ENCODE results near the gene CACNA1B. TPM values are rescaled to one million over a fixed set of nuclear protein-coding genes. Genes with fewer than 3 reads are reported as not detected.

The CACNA1B gene
- total RNA-seq, 1 experiment from 2014 or later = 0.03 TPM

DNA sequence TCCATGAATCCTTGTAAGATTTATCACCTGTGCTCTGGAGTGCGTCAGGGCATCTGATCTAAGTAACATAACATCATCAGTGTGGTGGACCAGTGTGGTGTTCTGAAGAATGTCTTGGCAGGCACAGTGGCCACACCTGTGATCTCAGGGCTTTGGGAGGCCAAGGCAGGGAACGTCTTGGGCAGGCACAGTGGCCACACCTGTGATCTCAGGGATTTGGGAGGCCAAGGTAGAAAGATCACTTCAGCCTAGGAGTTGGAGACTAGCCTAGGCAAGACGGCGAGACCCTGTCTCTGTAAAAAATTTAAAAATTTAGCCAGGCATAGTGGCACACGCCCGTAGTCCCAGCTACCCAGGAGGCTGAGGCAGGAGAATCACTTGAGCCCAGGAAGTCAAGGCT, 185.5 kb downstream of the CACNA1B start:
- H3K27me3 ChIP-seq (replicated peaks) = peaks cover 15% of the 10 kb centered on the region
- H3K27ac ChIP-seq = no peak overlapping the region
- no peak for DNase-seq (ENCODE audit: low read depth in 1 of 2, low spot score in 2 of 2)
- no peaks in the 10 kb centered on the region for H3K9me3 ChIP-seq (replicated peaks)
- no peaks in the 10 kb centered on the region for H3K4me1 ChIP-seq (replicated peaks)
- no peaks in the 10 kb centered on the region for H3K36me3 ChIP-seq
- no peak overlapping the region for H3K4me3 ChIP-seq

GRCh38 chr9:138063785-138064184, 186.2 kb downstream of the CACNA1B start:
- Histone ChIP-seq H3K9me3 (replicated peaks) (no peaks in the 10 kb centered on the region), H3K27ac (no peak overlapping the region), H3K4me3 (no peak overlapping the region), H3K36me3 (no peaks in the 10 kb centered on the region), H3K27me3 (replicated peaks) (peaks cover 15% of the 10 kb centered on the region), H3K4me1 (replicated peaks) (no peaks in the 10 kb centered on the region)
- DNase-seq (ENCODE audit: low read depth in 1 of 2, low spot score in 2 of 2) = no peak

DNA sequence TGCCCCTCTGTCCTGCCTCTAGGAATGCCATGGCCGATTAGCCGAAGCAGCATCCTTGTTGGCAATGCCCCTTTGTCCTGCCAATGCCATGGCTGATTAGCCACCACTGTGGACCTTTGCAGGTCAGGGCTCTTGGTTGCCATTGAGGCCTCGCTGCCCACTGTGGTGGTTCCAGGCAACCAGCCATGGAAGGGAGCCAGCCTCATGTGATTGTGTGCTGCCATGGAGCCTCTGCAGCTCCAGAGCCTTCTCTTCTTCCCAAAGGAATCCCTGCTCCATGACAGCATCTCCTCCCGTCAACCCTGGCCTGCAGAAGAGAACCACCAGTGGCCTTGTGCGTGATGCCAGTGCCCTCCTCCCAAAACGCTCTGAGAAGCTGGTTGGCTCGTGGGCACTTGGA, 187.0 kb downstream of the CACNA1B start:
- no peak overlapping the region for H3K4me3 ChIP-seq
- no peak overlapping the region for H3K27ac ChIP-seq
- H3K9me3 ChIP-seq (replicated peaks) = no peaks in the 10 kb centered on the region
- no peaks in the 10 kb centered on the region for H3K4me1 ChIP-seq (replicated peaks)
- H3K36me3 ChIP-seq = no peaks in the 10 kb centered on the region
- peaks cover 19% of the 10 kb centered on the region for H3K27me3 ChIP-seq (replicated peaks)
- no peak for DNase-seq (ENCODE audit: low read depth in 1 of 2, low spot score in 2 of 2)

DNA sequence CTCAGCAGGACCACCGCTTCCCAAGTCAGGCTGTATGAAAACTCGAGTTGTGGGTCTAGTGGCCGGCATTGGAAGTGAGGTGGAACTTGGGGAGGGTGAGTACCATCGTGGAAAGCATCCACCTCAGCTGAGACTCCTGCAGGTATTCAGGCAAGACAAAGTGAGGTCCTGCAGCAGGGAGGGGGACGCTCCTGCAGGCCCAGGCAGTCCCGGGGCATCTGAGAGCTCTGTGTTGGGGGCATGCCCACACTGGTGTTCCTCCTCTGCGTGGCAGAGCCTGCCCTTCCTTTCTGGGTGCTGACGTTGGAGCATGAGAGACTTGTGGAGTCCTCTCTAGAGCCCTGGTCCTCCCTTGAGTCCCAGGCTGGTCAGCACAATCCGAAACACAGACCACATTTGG, 187.7 kb downstream of the CACNA1B start:
- DNase-seq (ENCODE audit: low read depth in 1 of 2, low spot score in 2 of 2) = no peak
- Histone ChIP-seq H3K9me3 (replicated peaks) (no peaks in the 10 kb centered on the region), H3K36me3 (no peaks in the 10 kb centered on the region), H3K27ac (no peak overlapping the region), H3K4me3 (no peak overlapping the region), H3K4me1 (replicated peaks) (no peaks in the 10 kb centered on the region), H3K27me3 (replicated peaks) (peaks cover 19% of the 10 kb centered on the region)

GRCh38 chr9:138066049-138066448, 188.5 kb downstream of the CACNA1B start:
- Histone ChIP-seq H3K27ac (no peak overlapping the region), H3K4me1 (replicated peaks) (no peaks in the 10 kb centered on the region), H3K36me3 (no peaks in the 10 kb centered on the region), H3K9me3 (replicated peaks) (no peaks in the 10 kb centered on the region), H3K4me3 (no peak overlapping the region), H3K27me3 (replicated peaks) (peaks cover 19% of the 10 kb centered on the region)
- peak in 1 of 2 experiments; percentile 25 for DNase-seq (ENCODE audit: low read depth in 1 of 2, low spot score in 2 of 2)

GRCh38 chr9:138067613-138068367, 190.2 kb downstream of the CACNA1B start:
- Histone ChIP-seq H3K4me3 (no peak overlapping the region), H3K36me3 (no peaks in the 10 kb centered on the region), H3K4me1 (replicated peaks) (no peaks in the 10 kb centered on the region), H3K9me3 (replicated peaks) (no peaks in the 10 kb centered on the region), H3K27me3 (replicated peaks) (peaks cover 19% of the 10 kb centered on the region), H3K27ac (no peak overlapping the region)
- peak in 1 of 2 experiments; percentile 8 for DNase-seq (ENCODE audit: low read depth in 1 of 2, low spot score in 2 of 2)

DNA sequence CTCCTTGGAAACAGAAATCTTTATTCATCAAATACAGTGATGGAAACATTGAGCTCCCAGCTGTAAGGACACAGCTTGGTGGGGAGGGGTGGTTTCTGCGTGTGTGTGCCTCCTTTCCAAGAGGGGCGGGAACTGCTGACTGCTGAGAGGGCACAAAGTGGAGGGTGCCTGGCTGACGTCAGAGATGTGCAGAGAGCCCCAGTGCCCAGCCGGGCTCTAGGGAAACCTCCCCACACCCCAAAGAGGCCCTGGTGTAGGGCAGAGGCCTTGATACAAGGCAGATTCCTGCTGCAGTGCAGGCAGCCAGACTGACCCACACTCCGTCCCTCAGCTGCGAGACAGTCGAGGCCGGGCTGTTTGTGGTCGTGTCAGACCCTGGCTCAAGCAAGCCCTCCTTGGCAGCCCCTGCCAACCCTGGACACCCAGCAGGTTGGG, 191.0 kb downstream of the CACNA1B start:
- DNase-seq (ENCODE audit: low read depth in 1 of 2, low spot score in 2 of 2) = peak in 1 of 2 experiments; percentile 18
- Histone ChIP-seq H3K4me1 (replicated peaks) (no peaks in the 10 kb centered on the region), H3K27ac (no peak overlapping the region), H3K36me3 (no peaks in the 10 kb centered on the region), H3K4me3 (no peak overlapping the region), H3K9me3 (replicated peaks) (no peaks in the 10 kb centered on the region), H3K27me3 (replicated peaks) (peaks cover 19% of the 10 kb centered on the region)

- Histone ChIP-seq H3K4me3 (no peak overlapping the region), H3K27me3 (replicated peaks) (peaks cover 14% of the 10 kb centered on the region), H3K9me3 (replicated peaks) (no peaks in the 10 kb centered on the region), H3K4me1 (replicated peaks) (no peaks in the 10 kb centered on the region), H3K27ac (no peak overlapping the region), H3K36me3 (no peaks in the 10 kb centered on the region)
- DNase-seq (ENCODE audit: low read depth in 1 of 2, low spot score in 2 of 2) = peak in 1 of 2 experiments; percentile 22
These were observed 192.3 kb downstream of the CACNA1B start for GRCh38 chr9:138069731-138070456.

DNA sequence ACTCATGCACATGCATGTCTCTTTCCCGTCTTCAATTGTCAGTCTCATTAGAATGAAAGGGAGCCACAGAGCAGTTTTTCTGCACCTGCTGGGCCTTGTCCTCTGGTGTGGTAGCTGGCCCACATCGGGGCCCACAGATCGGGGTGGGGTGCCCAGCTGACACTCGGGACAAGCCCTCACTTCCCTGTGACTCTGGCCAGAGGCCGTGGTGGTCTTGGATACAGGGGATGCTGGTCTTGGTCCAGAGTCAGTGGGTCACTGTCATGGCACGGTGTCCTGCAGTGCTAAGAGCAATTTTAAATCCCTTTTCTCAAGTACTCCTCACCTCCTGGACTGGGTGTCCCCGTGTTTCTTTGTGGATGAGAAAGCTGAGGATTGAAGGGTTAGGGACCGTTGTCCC, 193.2 kb downstream of the CACNA1B start:
- Histone ChIP-seq H3K9me3 (replicated peaks) (no peaks in the 10 kb centered on the region), H3K27ac (no peak overlapping the region), H3K36me3 (no peaks in the 10 kb centered on the region), H3K4me3 (no peak overlapping the region), H3K27me3 (replicated peaks) (peaks cover 14% of the 10 kb centered on the region), H3K4me1 (replicated peaks) (no peaks in the 10 kb centered on the region)
- peak in 1 of 2 experiments; percentile 21 for DNase-seq (ENCODE audit: low read depth in 1 of 2, low spot score in 2 of 2)

GRCh38 chr9:138071292-138071691, 193.7 kb downstream of the CACNA1B start:
- no peak overlapping the region for H3K27ac ChIP-seq
- peaks cover 14% of the 10 kb centered on the region for H3K27me3 ChIP-seq (replicated peaks)
- H3K4me1 ChIP-seq (replicated peaks) = no peaks in the 10 kb centered on the region
- no peaks in the 10 kb centered on the region for H3K36me3 ChIP-seq
- no peak overlapping the region for H3K4me3 ChIP-seq
- H3K9me3 ChIP-seq (replicated peaks) = no peaks in the 10 kb centered on the region
- DNase-seq (ENCODE audit: low read depth in 1 of 2, low spot score in 2 of 2) = peak in 1 of 2 experiments; percentile 15

GRCh38 chr9:138071731-138072130, 194.1 kb downstream of the CACNA1B start:
- no peak overlapping the region for H3K4me3 ChIP-seq
- H3K4me1 ChIP-seq (replicated peaks) = no peaks in the 10 kb centered on the region
- peak in 1 of 2 experiments; percentile 16 for DNase-seq (ENCODE audit: low read depth in 1 of 2, low spot score in 2 of 2)
- peaks cover 12% of the 10 kb centered on the region for H3K27me3 ChIP-seq (replicated peaks)
- H3K36me3 ChIP-seq = no peaks in the 10 kb centered on the region
- H3K9me3 ChIP-seq (replicated peaks) = no peaks in the 10 kb centered on the region
- H3K27ac ChIP-seq = no peak overlapping the region

DNA sequence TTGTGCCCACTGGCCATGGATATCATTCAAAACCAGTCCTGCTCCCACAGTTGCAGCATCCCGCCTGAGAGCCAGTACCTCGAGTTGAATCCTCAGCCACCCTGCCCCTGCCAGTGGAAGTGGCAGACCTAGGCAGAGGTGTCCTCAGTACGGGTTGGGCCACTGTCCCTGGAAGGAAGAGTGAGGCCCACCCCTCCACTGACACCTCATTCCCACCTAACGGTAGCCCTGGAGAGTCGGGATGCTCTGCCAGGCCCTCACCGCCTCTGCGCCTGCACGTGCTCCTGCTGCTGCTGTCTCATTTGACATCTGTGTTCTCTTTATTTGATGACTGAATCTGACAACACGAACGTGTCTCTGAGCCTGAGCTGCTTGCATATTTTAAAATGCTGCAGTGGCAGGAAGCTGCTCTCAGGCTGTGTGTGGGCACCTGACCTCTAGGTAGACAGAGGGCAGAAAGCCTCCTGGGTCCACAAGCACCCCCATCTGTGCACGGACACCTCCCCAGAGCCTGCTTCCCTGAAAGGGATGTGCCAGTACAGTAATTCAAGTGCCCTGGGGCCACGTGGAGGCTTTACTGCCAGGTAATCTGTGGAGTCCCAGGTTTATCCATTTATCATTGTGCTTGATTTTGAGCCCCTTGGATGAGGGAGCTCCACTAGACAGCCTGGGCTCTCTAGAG, 194.7 kb downstream of the CACNA1B start:
- Histone ChIP-seq H3K27ac (no peak overlapping the region), H3K36me3 (no peaks in the 10 kb centered on the region), H3K4me3 (no peak overlapping the region), H3K27me3 (replicated peaks) (peaks cover 6% of the 10 kb centered on the region; the same call in 1 of the 2 replicates), H3K4me1 (replicated peaks) (no peaks in the 10 kb centered on the region), H3K9me3 (replicated peaks) (no peaks in the 10 kb centered on the region)
- peak in 1 of 2 experiments; percentile 18 for DNase-seq (ENCODE audit: low read depth in 1 of 2, low spot score in 2 of 2)

- Histone ChIP-seq H3K9me3 (replicated peaks) (no peaks in the 10 kb centered on the region), H3K4me3 (no peak overlapping the region), H3K27me3 (replicated peaks) (peaks cover 4% of the 10 kb centered on the region; the same call in 1 of the 2 replicates), H3K27ac (no peak overlapping the region), H3K36me3 (no peaks in the 10 kb centered on the region), H3K4me1 (replicated peaks) (no peaks in the 10 kb centered on the region)
- DNase-seq (ENCODE audit: low read depth in 1 of 2, low spot score in 2 of 2) = peak in 1 of 2 experiments; percentile 31
These were observed 195.3 kb downstream of the CACNA1B start for GRCh38 chr9:138072897-138073296.

DNA sequence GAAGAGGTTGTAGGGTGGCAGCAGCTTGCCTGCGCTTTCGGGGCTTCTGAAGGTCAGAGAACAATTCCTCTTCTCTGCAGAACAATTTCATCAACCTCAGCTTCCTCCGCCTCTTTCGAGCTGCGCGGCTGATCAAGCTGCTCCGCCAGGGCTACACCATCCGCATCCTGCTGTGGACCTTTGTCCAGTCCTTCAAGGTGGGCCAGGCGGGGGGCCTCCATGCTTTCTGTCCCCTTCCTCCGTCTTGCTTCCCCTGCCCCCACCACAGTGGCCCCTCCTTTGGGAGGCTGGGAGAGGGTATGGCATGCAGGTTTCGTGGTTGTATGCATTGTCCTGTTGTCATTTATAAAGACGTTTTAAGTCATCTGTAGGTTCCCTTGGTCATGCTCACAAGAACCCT, 195.8 kb downstream of the CACNA1B start:
- no peak overlapping the region for H3K27ac ChIP-seq
- H3K4me3 ChIP-seq = no peak overlapping the region
- DNase-seq (ENCODE audit: low read depth in 1 of 2, low spot score in 2 of 2) = peak in 1 of 2 experiments; percentile 37
- H3K4me1 ChIP-seq (replicated peaks) = no peaks in the 10 kb centered on the region
- H3K36me3 ChIP-seq = no peaks in the 10 kb centered on the region
- peaks cover 4% of the 10 kb centered on the region; the same call in 1 of the 2 replicates for H3K27me3 ChIP-seq (replicated peaks)
- no peaks in the 10 kb centered on the region for H3K9me3 ChIP-seq (replicated peaks)

Measured in SJSA1 (cell line).